ENCODE results near the gene SLC29A2.

The SLC29A2 gene

DNA sequence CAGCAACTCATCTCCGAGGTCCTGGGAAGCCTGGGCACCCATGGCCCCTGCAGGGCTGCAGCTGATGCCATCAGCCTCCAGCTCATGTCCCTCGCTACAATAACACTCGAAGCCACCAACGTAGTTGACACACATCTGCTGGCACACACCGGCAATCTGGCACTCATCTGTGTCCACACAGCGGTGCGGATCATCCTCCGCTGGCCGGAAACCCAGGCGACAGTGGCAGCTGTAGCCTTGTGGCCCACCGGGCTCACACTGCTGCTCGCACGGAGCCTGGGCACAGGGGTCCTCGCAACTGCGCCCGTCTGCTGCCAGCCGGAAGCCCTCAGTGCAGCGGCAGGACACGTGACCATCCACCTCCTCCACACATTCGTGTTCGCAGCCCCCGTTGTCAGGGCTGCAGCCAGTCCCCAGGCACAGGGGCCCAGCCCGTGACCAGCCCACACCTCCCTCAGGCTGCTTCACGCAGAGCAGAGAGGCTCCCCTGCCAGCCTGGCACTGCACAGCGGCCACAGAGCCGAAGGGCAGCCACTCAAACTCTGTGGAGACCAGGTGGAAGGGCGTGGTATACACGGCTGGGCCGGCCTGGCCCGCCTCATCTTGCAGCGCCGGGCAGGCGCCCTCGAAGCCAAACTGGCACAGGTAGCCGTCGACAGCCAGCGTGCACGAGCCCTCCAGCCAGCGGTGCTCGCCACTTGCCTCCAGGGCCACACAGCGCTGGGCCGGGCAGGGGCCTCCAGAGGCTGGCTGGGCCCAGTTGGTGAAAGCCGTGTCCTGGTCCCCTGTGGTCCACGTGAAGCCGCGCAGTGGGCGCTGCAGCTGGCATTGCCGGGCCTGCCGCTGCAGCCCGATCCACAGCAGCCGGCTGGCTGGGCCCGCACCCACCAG is 55.4 kb downstream of the SLC29A2 start:
- DNase-seq = no peak

DNA sequence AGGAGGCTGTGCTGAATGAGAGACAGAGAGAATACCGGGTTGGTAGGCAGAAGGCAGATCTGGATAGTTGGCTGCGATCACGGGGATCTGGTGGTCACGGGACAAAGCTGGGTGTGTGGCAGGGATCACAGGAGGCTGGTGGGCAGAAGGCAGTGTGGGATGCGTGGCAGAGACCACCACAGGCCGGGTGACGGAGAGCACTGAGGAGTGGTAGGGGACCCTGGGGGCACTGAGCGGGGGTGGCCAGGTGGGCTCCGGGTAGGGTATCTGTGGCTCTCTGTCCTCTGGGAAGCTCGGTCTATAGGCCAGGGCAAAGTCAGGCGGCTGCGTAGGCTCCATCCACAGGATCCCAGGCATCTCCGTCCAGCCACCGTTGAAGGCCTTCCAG is 56.1 kb downstream of the SLC29A2 start:
- DNase-seq = no peak

DNA sequence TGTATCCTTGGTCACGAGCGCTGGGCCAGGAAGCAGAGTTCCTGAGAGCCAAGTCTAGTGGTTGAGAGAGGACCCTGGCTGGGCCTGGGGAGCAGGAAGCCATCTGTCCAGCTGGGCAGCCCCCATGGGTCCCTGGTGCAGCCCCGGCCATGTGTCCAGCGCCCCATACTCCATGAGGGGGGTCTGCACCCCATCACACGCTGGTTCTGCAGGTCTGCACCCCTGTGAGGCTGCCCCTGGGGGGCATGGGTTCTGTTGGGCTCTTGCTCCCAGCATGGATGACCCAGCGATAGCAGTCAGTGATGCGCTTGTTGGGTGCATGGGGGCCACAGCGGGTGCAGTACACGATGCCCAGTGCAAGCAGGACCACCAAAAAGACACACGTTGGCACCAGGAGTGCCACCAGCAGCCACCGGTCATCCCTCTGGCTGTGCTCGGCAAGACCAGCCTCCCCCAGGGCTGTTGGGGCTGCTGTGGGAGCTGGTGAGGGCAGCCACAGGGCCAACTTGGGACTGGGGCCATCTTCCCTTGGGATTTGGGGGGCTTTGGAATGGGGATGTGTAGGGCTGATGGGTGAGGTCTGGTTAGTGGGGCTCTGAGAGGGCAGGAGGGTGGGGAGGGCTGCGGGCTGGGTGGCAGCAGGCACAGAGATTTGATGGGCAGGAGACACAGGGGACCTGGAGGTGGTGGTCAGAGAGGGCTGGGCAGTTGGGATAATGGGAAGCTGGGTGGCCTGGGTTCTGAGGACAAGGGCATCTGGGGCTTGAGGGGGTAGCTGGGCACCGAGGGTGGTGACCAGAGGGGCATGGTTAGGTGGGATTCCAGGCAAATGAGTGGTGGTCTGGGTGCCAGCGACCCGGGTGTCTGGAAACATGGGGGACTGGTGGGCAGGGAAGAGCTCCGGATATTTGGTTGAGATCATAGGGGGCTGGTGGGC is 56.7 kb downstream of the SLC29A2 start:
- DNase-seq = no peak

DNA sequence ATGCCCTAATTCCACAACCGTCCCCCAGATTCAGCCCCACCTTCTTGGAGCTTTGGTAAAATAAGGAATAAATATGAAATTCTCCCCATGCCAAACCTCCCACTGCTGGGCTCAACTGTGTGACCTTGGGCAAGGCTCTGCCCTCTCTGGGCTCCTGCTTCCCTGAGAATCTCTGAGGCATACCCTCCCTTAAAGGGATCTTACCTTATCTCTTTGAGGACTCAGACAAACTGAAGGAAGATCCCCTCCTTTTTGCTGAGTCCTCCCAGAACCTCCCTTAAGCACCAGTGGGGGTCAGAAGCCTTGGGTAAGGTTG is 57.4 kb downstream of the SLC29A2 start:
- no peak for DNase-seq

DNA sequence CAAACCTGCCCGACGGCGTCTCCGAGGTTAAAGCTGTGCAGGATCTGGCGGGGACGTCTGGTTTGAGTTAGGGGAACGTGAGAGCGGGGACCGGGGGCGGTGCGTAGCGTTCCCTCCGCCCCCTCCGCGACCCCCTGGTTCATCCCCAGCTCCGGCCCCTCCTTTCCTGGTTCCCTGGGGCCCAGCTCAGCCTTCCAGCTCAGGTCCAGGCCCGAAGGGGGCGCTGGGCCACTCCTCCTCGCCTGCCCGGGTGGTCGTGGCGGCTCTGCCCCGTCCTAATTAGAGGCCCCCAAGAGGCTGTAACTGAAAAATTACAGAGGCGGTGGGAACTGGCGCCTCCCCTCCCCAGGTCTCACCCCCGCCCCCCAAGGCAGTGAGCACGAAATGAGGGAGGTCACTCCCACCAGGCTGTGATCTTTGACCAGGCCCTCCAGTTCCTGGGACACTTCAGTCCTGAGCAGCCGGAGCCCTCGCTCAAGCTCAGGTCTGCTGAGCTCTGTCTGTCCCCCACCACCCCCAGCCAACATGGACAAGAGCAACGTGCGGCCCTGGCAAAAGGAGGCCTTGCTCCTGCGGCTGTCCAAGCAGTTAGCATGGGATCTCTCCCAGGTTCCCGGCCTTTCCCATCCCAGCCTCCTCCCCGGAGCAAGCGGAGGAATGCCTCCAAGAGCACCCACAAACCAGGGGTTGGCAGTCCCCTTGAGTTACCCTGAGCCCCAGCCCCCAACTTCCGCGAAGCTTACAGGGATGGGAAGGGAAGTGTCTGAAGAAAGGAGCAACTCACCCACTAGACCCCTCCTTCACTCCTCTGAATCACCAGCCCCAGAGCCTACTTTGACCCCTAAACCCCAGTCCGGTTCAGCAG is 58.0 kb downstream of the SLC29A2 start:
- DNase-seq = no peak

DNA sequence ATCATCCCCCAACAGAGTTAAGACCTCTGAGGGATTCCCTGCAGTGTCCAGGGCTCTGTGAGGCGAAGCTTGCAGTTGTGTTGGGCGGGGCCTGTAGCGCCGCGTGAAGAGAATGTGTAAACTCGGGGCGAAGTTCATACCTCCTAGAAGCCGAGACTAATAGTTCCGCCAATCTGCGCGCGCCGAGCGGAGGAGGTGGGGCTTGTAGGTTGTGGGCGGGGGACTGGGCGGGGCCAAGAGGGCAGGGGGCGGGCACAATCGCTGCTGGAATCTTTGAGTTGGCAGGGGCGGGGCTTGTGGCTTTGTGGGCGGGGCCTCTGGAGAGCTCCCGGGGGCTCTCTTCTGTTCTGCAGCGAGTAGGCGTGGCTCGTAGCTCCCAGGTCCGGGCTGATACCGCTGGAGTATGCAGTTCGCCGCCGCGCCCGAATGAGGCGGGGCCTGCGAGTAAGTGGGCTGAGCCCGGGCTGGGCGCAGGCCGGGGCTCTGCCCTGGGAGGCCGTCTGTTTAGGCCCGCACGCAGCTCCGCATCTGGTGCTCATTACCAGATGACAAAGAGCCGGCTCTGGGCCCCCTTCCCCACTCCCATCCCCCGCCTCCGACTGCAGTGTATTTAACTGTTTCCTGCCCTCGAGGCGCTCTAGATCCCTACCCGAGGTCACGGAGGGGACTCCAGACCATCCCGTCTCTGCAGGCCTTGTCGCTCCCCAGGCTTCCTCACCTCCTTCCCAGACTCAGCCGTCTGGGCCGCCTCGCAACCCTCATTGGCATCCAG is 58.8 kb downstream of the SLC29A2 start:
- peak; percentile 98 for DNase-seq

Measured in OCI-M1 (cell line).